ENCODE measurements around the gene FAM124B.

The FAM124B gene

GRCh38 chr2:224333726-224334482 is 68.0 kb downstream of the FAM124B start:
- DNase-seq, result no peak

- DNase-seq, result no peak
Observed at GRCh38 chr2:224331698-224332097, 70.2 kb downstream of the FAM124B start.

- DNase-seq, result no peak
Observed at GRCh38 chr2:224328798-224329197, 73.1 kb downstream of the FAM124B start.
